HG03439 (cell line): ENCODE data around the gene IL9.

Experiments
- ATAC-seq: cut with Tn5 transposase; IDR thresholded peaks from one replicate; pipeline ENCODE4 v1.9.1; 2021; ENCODE audit warnings: mild to moderate bottlenecking, moderate library complexity; ENCODE audit not compliant: unreplicated experiment

IL9 gene

GRCh38 chr5:135891791-135892190 lies 3.9 kb downstream of the IL9 start:
- no peak for ATAC-seq

DNA sequence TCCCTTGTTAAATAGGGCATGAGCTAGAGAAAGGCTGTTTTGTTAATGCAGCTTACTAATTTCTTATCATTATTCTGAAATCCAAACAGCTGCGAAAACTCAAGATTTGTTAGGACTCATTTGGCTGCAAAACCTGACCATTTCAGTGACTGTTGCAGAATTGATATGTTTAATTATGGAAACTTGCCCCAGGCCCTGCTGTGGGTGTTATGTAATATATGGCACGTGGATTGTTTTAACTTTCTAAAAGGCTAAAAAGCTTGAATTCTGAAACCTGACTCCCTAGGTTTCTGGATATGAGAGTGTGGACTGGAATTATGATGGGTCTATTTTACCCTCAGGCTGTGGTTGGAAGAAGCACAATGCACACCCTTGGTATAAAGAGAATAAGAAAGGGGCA lies 4.4 kb downstream of the IL9 start:
- no peak for ATAC-seq

DNA sequence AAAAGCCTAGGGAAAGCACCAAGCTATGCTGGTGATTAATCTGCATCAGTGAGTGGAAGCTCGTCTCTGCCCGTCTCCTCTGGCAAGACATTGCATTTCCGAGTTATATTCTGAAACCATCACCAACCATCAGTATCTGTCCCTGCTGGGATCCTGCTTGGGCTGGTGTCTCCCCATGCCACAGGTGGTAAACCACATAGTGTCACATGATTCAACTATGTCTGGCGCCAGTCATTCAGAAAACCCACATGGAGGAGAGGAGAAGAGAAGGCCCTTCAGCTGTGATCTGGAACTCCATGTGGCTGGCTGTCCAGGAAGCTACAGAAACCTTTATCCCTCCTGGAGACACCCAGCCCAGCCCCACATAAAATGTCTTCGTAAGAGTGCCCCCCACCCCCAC lies 4.8 kb downstream of the IL9 start:
- ATAC-seq: peak; percentile 69

- no peak for ATAC-seq
Measured at GRCh38 chr5:135890296-135890695, 5.3 kb downstream of the IL9 start.

DNA sequence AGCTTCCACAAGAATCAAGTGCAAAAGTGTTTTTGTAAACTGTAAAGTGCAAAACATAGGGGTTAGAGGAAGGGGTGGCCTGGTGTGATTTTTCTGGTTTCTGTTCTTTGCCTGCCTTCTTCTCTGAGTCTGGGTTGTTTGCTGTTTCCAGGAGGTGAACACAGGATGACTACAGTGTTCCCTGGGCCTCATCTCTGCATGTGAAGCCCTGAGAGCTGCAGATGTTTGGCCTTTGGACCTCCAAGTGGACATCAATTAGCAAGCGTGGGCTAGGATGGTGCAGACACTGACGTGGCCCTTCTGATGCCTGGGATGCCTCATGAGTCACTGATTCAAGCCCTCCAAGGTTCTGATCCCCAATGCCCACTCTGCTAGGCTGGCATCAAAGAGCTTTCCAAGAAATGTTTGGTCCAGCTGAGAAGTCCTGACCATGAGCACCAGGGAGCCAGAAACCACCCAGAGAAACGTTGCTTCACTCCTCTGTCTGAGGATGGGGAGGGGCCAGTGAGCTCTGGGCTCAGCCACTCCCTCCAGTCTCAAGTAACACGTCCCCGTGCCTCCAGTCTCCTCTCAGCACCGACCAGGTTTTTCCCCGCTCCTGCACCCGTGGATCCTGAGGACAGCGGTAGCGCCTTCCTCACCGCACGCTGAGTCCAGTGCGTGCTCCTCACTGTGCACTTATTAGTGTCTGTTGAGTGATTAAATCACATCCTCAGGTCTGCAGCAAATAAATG lies 7.6 kb downstream of the IL9 start:
- ATAC-seq: no peak

DNA sequence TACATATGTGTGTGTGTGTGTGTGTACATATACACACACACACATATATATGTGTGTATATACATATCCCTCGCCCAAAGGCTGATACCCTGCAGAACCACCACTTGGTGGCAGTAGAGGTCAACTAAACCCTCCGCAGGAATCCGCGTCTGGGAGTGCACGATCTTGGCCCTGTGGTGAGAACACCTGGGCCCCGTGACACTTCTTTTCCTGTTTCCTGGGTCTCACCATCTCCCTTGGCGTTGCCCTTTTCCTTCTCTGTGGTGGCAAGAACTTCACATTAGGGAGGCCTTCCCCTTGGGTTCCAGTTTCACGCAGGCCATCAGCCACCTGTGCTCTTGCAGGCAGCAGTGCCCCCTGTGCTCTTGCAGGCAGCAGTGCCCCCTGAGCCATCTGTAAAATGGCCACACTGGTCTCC lies 8.2 kb downstream of the IL9 start:
- peak; percentile 90 for ATAC-seq

DNA sequence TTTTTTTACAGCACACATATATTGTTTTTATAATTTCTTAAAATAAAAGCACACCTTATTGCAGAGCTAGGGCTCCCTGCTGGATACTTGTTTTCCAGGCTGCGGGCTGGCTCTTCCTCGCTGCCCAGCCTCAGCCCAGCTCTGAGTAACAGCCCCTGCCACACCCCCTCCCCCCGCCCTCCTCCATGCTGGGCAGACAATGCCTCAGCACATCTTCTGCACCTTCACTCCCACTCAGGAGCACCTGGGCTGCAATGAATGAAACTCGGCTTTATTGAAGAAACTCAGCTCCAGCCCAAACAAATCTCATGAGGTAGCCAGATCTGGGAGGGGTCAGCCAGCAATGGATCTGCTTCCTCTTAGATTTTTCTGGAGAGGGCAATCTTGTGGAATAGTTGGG lies 9.5 kb downstream of the IL9 start:
- ATAC-seq: no peak

DNA sequence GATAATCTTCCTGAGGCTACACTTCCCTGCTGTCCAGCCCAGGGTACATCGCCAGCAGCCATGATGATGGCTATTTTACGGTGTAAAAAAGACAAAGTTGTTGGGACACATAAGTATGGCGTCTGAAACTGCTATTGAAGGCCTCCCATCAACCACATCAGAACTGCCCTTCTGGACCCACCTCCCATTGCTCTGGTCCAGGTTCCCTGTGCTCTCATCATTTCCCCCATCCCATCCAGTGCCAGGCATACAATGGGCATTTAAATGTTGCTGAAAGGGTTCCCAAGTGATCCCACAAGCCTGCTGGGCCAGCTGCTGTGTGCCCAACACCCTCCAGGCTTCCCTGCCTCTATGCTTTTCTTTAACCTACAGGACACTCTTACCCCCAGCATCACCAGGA lies 10.6 kb downstream of the IL9 start:
- ATAC-seq: no peak

DNA sequence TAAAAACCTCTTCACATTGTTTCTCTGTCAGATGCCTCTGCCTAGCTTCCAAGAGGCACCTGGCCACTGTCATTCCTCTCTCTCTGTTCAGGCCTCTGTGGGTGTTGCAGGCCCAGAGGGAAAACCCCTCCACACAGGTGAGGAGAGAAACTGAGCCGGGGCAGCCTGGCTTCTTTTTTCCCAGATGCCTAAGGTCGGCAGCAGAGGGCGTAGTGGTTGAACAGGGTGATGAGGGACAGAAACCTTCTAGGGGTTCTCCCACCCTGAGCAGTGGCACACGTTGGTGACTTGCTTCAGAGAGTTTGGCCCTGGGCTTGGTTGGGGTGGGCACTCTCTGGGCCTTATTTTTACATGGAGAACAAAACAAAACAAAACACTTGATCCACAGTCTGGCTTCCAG lies 12.2 kb downstream of the IL9 start:
- no peak for ATAC-seq

DNA sequence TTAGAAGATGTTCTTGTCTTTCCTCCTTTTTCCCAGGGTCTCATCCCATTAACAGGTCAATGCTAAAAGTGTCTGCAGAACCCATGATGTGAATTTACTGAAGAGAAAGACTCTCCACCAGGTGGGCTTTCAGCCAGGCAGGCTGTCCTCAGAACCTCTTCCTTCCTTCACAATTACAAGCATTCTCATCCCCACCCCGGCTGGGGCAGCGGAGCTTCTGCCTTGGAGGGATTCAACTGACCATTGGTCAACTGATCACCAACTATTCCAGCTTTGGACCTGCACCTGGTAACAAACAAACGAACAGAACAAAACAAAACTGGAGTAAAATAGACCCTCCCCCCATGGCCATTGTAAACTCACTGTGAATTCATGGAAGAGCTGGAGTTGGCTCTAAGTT lies 12.6 kb downstream of the IL9 start:
- ATAC-seq: no peak

- no peak for ATAC-seq
Measured at GRCh38 chr5:135881819-135882218, 13.8 kb downstream of the IL9 start.

DNA sequence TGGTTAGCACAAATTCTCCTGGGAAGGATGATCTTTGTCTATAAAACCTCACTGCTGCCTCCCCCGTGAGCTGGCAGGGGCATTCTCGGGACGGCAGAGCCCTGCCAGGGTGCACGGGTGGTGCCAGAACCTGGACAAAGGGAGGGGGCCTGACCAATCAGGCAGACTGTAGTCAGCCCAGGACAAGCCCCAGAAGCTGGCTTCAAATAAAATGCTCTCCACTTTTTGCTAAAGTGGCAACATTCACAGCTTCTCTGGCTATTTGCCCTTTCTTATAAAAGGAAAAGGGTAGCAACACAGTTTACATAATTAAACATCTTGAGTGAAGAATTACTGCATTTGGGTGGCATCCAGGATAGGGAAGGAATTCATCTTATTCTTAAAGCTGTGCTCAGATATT lies 14.4 kb downstream of the IL9 start:
- no peak for ATAC-seq

DNA sequence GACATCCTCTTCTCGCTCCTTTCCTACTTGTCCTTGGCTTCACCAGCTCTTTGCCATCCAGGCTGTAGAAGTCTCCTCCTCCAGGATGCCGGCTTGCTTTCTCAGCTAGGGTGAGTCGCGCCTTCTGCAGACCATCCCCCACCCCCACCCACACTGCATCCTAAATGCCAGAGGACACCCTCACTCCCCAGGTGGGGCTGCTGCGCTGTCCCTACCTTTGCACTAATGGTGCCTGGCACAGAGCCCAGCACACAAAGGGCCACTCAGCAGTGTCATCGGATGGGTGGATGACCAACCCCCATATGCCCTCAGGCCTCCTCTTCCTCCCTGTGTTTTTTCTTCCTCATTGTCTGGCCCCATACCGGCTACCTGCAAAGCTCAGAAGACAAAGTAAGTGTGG lies 14.8 kb downstream of the IL9 start:
- ATAC-seq: no peak

GRCh38 chr5:135880278-135880677 lies 15.4 kb downstream of the IL9 start:
- no peak for ATAC-seq

GRCh38 chr5:135879591-135879990 lies 16.1 kb downstream of the IL9 start:
- ATAC-seq: no peak

DNA sequence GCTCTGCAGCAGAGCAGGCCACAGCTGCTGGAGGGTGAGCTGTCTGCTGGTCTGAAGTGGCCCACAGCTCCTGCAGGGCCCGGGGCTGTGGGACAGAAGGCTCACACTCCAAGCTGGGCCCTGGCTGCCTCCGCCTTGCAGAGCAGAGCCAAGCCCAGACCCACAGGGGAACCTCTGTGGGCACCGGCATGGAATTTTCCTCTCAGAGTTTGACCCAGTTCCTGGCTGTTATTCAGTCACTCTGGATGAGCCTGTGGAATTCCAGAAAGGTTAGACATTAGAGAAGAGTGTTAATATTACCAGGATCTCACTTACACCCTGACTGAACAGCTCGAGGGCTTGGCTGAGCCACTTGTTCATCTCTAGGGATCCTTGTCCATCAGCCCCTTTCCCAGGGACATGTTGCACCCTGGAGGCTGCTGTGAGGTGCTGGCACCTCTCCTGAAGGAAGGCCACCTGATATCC lies 17.5 kb downstream of the IL9 start:
- ATAC-seq: no peak

DNA sequence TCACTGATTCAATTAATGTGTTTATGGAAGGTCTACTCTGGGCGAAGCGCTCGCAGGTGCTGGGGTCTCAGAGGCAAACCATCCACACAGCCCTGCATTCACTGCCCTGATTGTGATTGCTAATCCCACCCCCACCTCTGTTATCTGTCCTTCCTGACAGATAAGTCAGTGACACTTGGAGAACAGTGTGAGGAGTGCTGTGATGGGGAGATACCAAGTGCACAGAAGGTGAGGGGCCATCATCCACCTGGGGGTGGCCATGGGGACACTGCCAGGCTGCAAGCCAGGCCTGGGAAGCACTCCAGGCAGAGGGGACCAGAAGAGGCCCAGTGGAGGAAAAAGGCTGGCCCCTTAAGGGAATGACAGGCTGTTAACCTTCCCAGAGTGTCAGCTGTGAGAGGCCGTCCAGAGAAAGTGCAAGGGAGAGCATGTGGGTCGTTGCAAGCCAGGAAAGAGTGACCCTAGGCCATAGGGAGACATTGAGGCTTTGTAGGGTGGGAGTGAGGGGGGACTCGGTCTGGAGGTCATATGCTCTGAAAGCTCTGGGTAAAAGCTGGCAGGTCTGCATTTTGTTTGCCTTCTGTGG lies 18.0 kb downstream of the IL9 start:
- no peak for ATAC-seq

DNA sequence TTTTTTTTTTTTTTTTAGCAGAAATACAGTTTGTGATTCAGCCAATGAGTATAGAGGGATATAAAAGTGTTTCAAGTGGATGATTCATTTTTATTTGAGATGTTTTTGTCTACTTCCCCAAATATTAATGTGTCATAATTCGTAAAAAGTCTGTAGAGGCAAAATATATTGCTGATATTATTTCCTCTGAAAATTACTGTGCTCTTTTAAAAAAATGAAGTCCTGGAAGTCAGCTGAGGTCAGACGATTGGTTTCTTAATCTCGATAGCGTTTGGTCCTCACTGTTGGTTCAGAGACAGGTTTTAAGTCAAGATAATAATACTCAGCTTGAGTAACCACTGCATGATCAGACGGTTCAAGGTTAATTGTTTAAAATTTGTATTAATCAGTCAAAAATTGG lies 19.5 kb downstream of the IL9 start:
- ATAC-seq: no peak

GRCh38 chr5:135875567-135875966 lies 20.1 kb downstream of the IL9 start:
- ATAC-seq: no peak

DNA sequence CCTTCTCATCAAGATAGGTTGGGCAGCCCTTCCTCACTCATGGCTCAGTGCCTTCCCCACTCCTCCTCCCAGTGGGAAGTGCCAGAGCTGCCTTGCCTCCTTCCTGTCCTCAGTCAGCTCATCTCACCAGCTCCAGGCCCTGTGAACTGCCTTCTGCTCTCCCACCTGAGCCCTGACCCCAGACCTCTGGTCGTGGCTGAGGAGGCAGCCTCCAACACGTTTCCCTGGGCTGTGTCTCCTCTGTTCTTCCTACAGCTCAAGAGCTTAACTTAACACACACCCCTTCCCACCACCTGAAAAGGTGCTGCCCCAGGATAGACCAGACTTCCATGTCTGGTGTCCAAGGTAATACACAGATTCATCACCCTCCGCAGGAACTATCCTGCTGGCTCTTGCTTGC lies 21.2 kb downstream of the IL9 start:
- no peak for ATAC-seq

GRCh38 chr5:135873831-135874230 lies 21.8 kb downstream of the IL9 start:
- no peak for ATAC-seq

DNA sequence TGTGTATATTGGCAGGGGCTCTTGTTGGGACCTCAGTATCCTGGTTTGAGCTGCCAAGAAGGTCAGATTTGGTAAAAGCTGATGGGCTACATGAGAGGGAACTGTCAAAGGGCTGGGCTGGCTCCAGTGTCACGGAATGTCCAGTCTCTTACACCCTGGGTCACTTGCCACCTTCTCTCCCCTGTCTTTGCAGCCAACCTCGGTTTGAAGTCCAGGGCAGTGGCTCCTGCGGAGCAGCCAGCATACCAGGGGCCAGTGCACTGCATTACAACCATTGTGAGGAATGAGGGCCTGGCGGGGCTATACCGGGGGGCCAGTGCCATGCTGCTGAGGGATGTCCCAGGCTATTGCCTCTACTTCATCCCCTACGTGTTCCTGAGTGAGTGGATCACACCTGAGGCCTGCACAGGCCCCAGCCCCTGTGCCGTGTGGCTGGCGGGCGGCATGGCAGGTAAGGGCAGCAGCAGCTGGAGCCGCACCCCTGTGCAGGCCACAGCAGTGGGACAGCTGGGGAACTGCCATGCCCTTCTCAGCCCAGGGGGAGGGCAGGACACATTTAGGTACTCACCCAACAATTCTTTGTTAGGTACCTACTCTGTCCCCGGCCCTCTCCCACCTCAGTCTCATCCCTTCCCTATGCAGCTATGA lies 24.2 kb downstream of the IL9 start:
- ATAC-seq: no peak
